DOHH2 (cell line): Measurements from ENCODE around the gene WWP2.

Experiments
- H3F3A ChIP-seq: fragments of 200-600 bp; sonication (generic), shearing (Covaris generic); 2 replicates; pipeline ENCODE4 v1.6.0; 2016; ENCODE audit warnings: antibody characterized with exemption, mild to moderate bottlenecking; ENCODE audit not compliant: control insufficient read depth, insufficient read depth
- H3K27ac ChIP-seq: fragments of 200-600 bp; sonication (generic); 2 replicates; pipeline ENCODE4 v1.5.1; 2014; ENCODE audit warnings: low read depth, mild to moderate bottlenecking, low read length, moderate library complexity
- H3K27me3 ChIP-seq: fragments of 200-600 bp; sonication (generic); 2 replicates; pipeline ENCODE4 v1.6.1; 2014; ENCODE audit warnings: mild to moderate bottlenecking, low read length, mixed read lengths; ENCODE audit not compliant: control insufficient read depth
- H3K36me3 ChIP-seq: fragments of 200-600 bp; sonication (generic); 2 replicates; pipeline ENCODE4 v1.6.1; 2014; ENCODE audit warnings: mild to moderate bottlenecking, low read length, moderate library complexity, mixed read lengths; ENCODE audit not compliant: control insufficient read depth
- H3K4me1 ChIP-seq: fragments of 200-600 bp; sonication (generic); 2 replicates; pipeline ENCODE4 v1.6.1; 2014; ENCODE audit warnings: mild to moderate bottlenecking, low read length, mixed read lengths; ENCODE audit not compliant: control insufficient read depth
- H3K4me2 ChIP-seq: fragments of 200-600 bp; sonication (generic); 2 replicates; pipeline ENCODE4 v1.6.0; 2014; ENCODE audit warnings: mild to moderate bottlenecking, low read length, moderate library complexity
- H3K4me3 ChIP-seq: fragments of 200-600 bp; sonication (generic); 2 replicates; pipeline ENCODE4 v1.5.1; 2014; ENCODE audit warnings: mild to moderate bottlenecking, low read length, mixed read lengths
- H3K79me2 ChIP-seq: fragments of 200-600 bp; sonication (generic); 2 replicates; pipeline ENCODE4 v1.6.1; 2014; ENCODE audit warnings: mild to moderate bottlenecking, low read length, mixed read lengths; ENCODE audit not compliant: control insufficient read depth
- H3K9me2 ChIP-seq: fragments of 200-600 bp; sonication (generic); replicated peaks from 2 replicates; pipeline ENCODE4 v1.6.1; 2014; ENCODE audit warnings: mild to moderate bottlenecking, low read length, mixed read lengths; ENCODE audit not compliant: control insufficient read depth
- H3K9me3 ChIP-seq: fragments of 200-600 bp; sonication (generic); 2 replicates; pipeline ENCODE4 v1.6.1; 2014; ENCODE audit warnings: antibody characterized with exemption, low read length, mixed read lengths; ENCODE audit not compliant: control insufficient read depth, insufficient read depth
- H4K20me1 ChIP-seq: fragments of 200-600 bp; sonication (generic); 2 replicates; pipeline ENCODE4 v1.6.0; 2014; ENCODE audit warnings: low read depth, mild to moderate bottlenecking, antibody characterized with exemption, low read length, moderate library complexity; ENCODE audit not compliant: control insufficient read depth, insufficient read depth
- EZH2phosphoT487 ChIP-seq: fragments of 200-600 bp; sonication (generic); IDR thresholded peaks from 2 replicates; pipeline ENCODE4 v1.6.1; 2017; ENCODE audit warnings: borderline replicate concordance, mild to moderate bottlenecking, antibody characterized with exemption, low read length, moderate library complexity, mixed read lengths
- TF ChIP-seq, protein P1 (sequence below): fragments of 200-600 bp; sonication (generic); IDR thresholded peaks from one replicate; pipeline ENCODE4 v1.5.1; 2014; ENCODE audit warnings: antibody characterized with exemption, mild to moderate bottlenecking, low read depth, low read length; ENCODE audit not compliant: poor library complexity, severe bottlenecking

The WWP2 gene

DNA sequence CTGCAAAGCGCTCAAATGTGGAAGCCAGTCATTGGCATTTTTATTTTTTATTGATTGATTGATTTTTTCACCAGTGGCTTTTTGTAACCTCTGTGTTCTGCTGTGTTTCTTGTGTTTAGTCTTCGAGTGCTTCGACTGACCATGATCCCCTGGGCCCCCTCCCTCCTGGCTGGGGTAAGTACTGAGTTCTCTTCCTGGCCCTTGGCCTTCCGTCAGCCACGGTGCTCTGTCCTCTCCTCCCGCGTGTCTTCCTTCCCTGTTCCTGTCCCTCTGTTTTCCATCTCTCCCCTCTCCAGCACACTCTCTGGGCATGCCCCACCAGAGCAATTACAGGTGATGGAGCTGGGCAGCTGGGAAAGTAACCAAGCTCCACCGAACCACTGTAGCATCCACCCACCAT is 163.2 kb downstream of the WWP2 start:
- H3K27me3 ChIP-seq, result no peaks in the 10 kb centered on the region
- no peaks in the 10 kb centered on the region for H3K9me2 ChIP-seq
- H3K79me2 ChIP-seq, result no peaks in the 10 kb centered on the region
- H3K4me1 ChIP-seq, result no peaks in the 10 kb centered on the region
- H3K9me3 ChIP-seq, result no peaks in the 10 kb centered on the region
- no peaks in the 10 kb centered on the region for H3K36me3 ChIP-seq
- no peak overlapping the region for H3K27ac ChIP-seq
- no peak overlapping the region for H3K4me2 ChIP-seq
- no peak for TF ChIP-seq EZH2phosphoT487
- TF ChIP-seq, protein P1, sequence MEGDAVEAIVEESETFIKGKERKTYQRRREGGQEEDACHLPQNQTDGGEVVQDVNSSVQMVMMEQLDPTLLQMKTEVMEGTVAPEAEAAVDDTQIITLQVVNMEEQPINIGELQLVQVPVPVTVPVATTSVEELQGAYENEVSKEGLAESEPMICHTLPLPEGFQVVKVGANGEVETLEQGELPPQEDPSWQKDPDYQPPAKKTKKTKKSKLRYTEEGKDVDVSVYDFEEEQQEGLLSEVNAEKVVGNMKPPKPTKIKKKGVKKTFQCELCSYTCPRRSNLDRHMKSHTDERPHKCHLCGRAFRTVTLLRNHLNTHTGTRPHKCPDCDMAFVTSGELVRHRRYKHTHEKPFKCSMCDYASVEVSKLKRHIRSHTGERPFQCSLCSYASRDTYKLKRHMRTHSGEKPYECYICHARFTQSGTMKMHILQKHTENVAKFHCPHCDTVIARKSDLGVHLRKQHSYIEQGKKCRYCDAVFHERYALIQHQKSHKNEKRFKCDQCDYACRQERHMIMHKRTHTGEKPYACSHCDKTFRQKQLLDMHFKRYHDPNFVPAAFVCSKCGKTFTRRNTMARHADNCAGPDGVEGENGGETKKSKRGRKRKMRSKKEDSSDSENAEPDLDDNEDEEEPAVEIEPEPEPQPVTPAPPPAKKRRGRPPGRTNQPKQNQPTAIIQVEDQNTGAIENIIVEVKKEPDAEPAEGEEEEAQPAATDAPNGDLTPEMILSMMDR, result no peak
- no peak overlapping the region for H3K4me3 ChIP-seq
- no peaks in the 10 kb centered on the region for H3F3A ChIP-seq
- no peaks in the 10 kb centered on the region for H4K20me1 ChIP-seq

DNA sequence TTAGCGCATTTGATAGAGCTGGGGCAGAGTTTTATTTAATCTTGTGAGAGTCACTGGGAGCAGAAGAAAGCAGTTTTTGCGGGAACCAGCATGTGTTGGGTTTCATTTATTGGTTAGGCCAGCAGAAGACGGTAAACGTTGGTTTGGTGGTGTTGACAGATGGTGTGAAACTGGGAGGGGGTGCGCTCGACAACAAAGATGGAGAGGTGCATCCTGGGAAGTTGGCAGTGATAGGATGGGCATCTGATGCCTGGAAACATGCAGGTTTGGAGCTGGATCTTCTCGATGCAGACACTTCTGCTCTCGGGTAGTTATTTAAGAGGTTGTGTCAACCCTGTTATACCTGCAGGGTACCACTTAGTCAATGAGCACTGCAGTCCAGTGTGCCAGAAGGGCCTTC is 164.1 kb downstream of the WWP2 start:
- TF ChIP-seq, protein P1, result no peak
- TF ChIP-seq EZH2phosphoT487, result no peak
- H3K9me2 ChIP-seq, result no peaks in the 10 kb centered on the region
- H3K4me1 ChIP-seq, result no peaks in the 10 kb centered on the region
- no peaks in the 10 kb centered on the region for H3K79me2 ChIP-seq
- no peaks in the 10 kb centered on the region for H4K20me1 ChIP-seq
- no peaks in the 10 kb centered on the region for H3K9me3 ChIP-seq
- no peak overlapping the region for H3K4me3 ChIP-seq
- no peaks in the 10 kb centered on the region for H3K36me3 ChIP-seq
- no peaks in the 10 kb centered on the region for H3K27me3 ChIP-seq
- no peak overlapping the region for H3K4me2 ChIP-seq
- no peak overlapping the region for H3K27ac ChIP-seq
- no peaks in the 10 kb centered on the region for H3F3A ChIP-seq

DNA sequence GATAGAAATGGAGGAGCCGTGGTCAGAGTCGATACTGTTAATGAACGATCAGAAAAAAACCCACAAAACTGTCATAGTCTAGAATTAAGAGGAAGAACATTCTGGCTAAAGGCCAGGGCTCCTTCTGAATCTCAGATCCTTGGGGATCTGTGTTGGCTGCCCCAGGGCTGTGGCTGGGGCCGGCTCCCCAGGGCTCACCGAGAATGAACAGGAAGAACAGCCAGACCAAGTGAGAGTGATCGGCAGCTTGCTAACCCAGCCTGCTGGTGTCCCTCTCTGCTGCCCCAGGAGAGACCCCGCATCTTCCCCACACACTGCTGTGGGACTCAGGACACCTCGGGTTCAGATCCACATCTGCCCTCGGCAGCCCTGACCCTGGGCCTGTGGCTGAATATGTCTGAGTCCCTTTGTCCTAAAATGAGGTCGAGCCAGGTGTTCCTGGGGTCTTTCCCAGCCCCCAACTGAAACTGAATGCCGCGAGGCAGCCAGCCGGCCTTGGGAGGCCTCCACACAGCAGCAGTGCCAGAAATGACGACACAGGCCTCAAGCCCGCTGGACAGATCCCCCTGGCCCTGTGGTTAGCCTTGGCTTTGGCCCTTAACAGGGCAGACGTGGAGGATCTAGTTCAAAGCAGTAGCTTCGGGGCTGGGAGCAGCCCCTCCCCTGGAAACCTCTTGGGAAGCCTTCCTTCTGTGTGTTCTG is 165.1 kb downstream of the WWP2 start:
- Histone ChIP-seq H3K9me2 (no peaks in the 10 kb centered on the region), H3K4me3 (no peak overlapping the region), H3K4me2 (no peak overlapping the region), H3K4me1 (no peaks in the 10 kb centered on the region), H3K9me3 (no peaks in the 10 kb centered on the region), H3K79me2 (no peaks in the 10 kb centered on the region), H3K27ac (no peak overlapping the region), H3F3A (no peaks in the 10 kb centered on the region), H3K36me3 (no peaks in the 10 kb centered on the region), H4K20me1 (no peaks in the 10 kb centered on the region), H3K27me3 (no peaks in the 10 kb centered on the region)
- TF ChIP-seq, protein P1, result no peak
